Stimulated activated CD4-positive, alpha-beta T cell treated with anti-CD3 and anti-CD28 coated beads, TNF-alpha, amount 100 ng/mL, for 4 hours (primary cell): ENCODE data around the gene HS3ST4.

Experiments used
- DNase-seq, 3 experiments: peaks; one replicate each; pipeline ENCODE4 v3.0.0-alpha.2; 2020; ENCODE audit warnings: low read depth in 3 of 3

The HS3ST4 gene

DNA sequence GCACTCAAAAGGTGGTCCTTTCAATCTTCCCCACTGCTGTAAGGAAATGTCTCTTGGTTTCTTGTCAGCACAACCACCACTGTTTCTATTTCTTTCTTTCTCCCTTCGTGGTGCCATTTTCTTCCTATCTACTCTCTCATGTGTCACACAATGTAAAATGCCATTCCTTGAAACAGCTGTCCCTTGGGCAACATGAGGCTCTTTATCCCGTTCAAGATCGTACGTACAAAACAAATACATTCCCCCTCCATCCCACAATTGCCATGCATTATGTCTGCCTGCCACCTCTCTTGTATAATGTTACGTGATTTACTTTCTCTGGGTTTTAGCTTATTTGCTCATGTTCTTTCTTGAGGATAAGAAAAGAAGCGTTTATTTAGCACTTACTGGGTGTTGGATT is 410.6 kb downstream of the HS3ST4 start:
- DNase-seq = no peak

- DNase-seq = no peak
Measured at GRCh38 chr16:26108836-26109505, 417.2 kb downstream of the HS3ST4 start.

GRCh38 chr16:26111900-26112299 is 420.1 kb downstream of the HS3ST4 start:
- no peak for DNase-seq

- DNase-seq = no peak
Measured at GRCh38 chr16:26118575-26118974, 426.8 kb downstream of the HS3ST4 start.

- no peak for DNase-seq
Measured at GRCh38 chr16:26120729-26121128, 429.0 kb downstream of the HS3ST4 start.

- DNase-seq = no peak
Measured at GRCh38 chr16:26128296-26128695, 436.5 kb downstream of the HS3ST4 start.

DNA sequence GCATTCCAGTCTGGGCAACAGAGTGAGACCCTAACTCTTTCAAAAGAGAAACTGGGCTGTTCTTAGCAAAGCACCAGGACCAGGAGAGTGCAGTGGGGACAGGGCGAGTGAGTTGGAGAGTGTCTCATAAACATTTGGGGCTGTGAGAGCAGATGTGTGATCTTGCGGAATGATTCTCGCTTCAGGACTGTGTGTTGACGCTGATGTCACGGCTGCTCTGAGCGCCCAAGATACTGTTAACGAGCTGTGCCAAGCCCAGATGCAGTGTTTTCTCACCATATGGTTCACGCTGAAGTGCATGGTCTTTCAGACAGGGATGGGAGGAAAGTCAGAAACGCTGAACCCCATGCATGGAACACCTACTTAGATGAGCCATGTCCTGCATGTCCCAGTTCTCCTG is 438.2 kb downstream of the HS3ST4 start:
- no peak for DNase-seq

GRCh38 chr16:26133416-26134093 is 441.8 kb downstream of the HS3ST4 start:
- no peak for DNase-seq

DNA sequence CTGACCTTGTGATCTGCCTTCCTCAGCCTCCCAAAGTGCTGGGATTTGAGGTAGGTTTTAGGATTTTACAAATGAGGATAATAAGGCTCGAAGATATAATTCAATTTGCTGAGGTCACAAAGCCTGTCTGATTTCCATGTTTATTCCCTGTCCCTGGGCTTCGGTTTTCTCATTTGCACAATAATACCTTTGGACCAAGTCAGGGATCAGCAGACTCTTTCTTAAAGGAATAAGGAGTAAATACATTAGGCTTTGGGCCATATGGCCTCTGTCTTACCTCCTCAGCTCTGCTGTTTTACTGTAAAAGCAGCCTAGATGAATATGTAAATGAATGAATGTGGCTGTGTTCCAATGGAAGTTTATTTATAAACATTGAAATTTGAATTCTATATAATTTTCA is 442.8 kb downstream of the HS3ST4 start:
- DNase-seq = no peak

GRCh38 chr16:26137956-26138355 is 446.2 kb downstream of the HS3ST4 start:
- DNase-seq = no peak

DNA sequence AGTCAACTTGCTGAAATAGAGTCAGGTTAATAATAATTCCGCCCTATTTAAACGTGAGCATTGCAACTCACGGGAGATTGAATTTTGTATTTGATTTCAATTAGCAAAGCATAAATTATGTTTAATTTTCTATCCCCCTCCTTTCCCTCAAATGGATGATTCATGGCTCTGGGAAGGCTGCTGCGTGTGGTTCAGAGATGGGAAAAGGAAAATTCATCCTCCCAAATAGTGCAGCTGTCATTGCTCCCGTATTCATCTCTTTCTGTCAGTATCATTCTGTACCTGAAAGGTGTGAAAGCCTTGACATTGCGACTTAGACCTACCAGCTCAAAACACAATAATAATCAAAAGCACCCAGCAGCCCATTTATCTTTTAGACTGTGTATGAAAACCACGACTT is 447.3 kb downstream of the HS3ST4 start:
- DNase-seq = no peak

DNA sequence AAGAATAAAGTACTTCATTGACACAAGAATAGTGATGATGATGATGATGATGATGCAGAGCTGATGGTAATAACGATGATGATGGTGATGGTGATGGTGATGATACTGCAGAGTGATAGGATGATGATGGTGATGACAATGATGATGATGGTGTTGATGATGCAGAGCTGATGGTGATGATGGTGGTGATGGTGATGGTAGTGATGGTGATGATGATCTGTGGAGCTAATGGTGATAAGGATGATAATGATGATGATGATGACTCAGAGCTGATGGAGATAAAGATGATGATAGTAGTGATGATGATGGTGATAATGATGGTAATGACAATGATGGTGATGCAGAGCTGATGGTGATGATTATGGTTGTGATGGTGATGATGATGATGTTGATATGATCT is 448.1 kb downstream of the HS3ST4 start:
- DNase-seq = no peak

- DNase-seq = no peak
Measured at GRCh38 chr16:26149364-26150190, 457.8 kb downstream of the HS3ST4 start.

DNA sequence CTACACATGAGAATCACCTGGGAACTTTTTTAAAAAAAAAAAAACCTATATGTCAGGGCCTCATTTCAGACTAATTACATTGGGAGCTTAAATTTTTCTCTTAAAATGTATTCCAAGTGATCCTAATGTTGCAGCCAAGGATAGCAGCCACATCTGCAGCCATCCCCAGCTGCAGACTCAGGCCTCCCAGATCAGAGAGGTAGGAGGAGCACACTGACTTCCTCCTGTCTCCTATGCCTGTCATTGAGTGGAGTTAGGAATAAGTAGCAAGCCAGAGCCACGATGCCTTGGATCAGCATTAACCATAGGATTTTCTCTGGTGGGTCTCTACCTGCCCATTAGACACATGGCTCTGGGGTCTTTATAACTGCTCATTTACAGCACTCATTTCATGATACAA is 463.5 kb downstream of the HS3ST4 start:
- DNase-seq = no peak

- no peak for DNase-seq
Measured at GRCh38 chr16:26157319-26157718, 465.6 kb downstream of the HS3ST4 start.

GRCh38 chr16:26158142-26158759 is 466.5 kb downstream of the HS3ST4 start:
- no peak for DNase-seq

GRCh38 chr16:26161461-26162180 is 469.9 kb downstream of the HS3ST4 start:
- DNase-seq = no peak

- DNase-seq = no peak
Measured at GRCh38 chr16:26169473-26169872, 477.7 kb downstream of the HS3ST4 start.

GRCh38 chr16:26175944-26176343 is 484.2 kb downstream of the HS3ST4 start:
- DNase-seq = no peak

DNA sequence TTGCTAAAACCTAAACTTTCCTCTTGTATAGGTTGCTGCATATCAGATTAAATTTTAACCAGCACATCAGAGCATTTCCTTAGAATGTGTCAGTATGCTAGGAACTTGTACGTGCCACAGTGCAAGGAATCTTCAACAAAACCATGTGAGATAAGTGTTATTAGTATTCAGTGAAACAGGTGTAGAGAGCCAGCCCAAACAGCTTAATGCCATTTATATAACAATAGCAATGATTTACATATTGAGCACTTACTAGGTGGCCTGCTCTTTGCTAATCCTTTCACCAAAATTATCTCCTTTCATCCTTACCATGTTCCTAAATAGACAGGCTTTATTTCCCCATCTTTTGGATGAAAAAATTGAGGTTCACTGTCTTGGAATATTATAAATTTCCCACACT is 485.7 kb downstream of the HS3ST4 start:
- no peak for DNase-seq

DNA sequence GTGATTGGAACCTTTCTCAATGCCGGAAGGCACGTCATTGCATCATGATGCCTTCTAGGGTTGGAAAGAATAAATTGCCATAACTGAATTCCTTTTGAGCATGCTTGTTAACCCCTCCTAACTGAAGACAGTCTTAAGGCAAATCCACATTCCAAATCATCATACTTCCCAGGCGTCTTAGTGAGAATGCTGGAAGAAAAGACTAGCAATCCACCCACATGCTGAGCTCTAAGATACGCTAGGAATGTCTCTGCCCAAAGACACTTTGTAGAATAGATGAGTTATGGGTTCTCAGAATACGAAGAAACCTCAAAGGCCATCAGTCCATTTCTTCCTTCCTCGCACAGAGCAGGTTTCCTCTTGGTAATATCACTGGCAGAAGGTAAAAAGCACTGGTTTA is 486.5 kb downstream of the HS3ST4 start:
- no peak for DNase-seq
